Testis (tissue), 2 donors: ENCODE measurements around the gene FHOD1.

Experiments
- POLR2A ChIP-seq: fragments of 450-650 bp; IDR thresholded peaks from one replicate; pipeline ENCODE4 v1.6.1; 2017; ENCODE audit warnings: antibody characterized with exemption, mild to moderate bottlenecking, moderate library complexity
- TF ChIP-seq, protein P1 (sequence below), 3 experiments: fragments of 450-650 bp in 2 of 3; fragments of 200-600 bp in 1 of 3; sonication (generic) in 1 of 3; IDR thresholded peaks; one replicate each; pipeline ENCODE4 v1.5.1; 2016 to 2019; ENCODE audit warnings: antibody characterized with exemption in 3 of 3, mild to moderate bottlenecking in 2 of 3, moderate library complexity in 1 of 3

DNA sequence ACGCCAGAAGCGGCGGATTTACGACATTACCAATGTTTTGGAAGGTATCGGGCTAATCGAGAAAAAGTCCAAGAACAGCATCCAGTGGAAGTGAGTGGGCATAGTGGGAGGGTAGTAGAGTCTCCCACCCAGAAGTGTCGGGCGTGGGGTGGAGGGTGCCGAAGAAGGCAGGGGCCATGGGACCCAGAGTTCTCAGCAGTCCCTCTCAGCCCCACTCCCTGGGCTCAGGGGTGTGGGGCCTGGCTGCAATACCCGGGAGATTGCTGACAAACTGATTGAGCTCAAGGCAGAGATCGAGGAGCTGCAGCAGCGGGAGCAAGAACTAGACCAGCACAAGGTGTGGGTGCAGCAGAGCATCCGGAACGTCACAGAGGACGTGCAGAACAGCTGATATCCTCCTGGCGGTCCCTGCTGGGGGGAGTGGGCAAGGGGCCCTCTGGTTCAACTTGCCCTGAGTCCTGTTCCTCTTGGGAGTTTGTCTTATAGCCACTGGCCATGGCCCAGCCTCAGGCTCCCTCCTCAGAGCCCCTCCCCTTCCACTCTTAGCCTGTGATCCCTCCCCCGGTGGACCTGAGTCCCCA lies 54.4 kb downstream of the FHOD1 start:
- TF ChIP-seq, protein P1, sequence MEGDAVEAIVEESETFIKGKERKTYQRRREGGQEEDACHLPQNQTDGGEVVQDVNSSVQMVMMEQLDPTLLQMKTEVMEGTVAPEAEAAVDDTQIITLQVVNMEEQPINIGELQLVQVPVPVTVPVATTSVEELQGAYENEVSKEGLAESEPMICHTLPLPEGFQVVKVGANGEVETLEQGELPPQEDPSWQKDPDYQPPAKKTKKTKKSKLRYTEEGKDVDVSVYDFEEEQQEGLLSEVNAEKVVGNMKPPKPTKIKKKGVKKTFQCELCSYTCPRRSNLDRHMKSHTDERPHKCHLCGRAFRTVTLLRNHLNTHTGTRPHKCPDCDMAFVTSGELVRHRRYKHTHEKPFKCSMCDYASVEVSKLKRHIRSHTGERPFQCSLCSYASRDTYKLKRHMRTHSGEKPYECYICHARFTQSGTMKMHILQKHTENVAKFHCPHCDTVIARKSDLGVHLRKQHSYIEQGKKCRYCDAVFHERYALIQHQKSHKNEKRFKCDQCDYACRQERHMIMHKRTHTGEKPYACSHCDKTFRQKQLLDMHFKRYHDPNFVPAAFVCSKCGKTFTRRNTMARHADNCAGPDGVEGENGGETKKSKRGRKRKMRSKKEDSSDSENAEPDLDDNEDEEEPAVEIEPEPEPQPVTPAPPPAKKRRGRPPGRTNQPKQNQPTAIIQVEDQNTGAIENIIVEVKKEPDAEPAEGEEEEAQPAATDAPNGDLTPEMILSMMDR (IDR thresholded peaks at IDR 0.05) = no peak
- TF ChIP-seq POLR2A = no peak
